GM06990 (cell line): Measurements from ENCODE around the gene HYAL1.

Experiments
- DNase-seq: peaks from one replicate; pipeline ENCODE4 v3.0.0-alpha.2; 2011; ENCODE audit not compliant: insufficient read length; ENCODE audit errors: extremely low read depth
- H3K27me3 ChIP-seq: replicated peaks from 2 replicates; pipeline ENCODE4 v1.6.0; 2011; ENCODE audit warnings: low read length; ENCODE audit not compliant: control insufficient read depth, insufficient read depth
- H3K36me3 ChIP-seq: 2 replicates; pipeline ENCODE4 v1.5.1; 2011; ENCODE audit warnings: low read length; ENCODE audit not compliant: control insufficient read depth, insufficient read depth
- H3K4me3 ChIP-seq: replicated peaks from 2 replicates; pipeline ENCODE4 v1.5.1; 2011; ENCODE audit warnings: low read depth, mild to moderate bottlenecking, control low read depth, low read length
- CTCF ChIP-seq: IDR thresholded peaks from 2 replicates; pipeline ENCODE4 v1.5.1; 2011; ENCODE audit warnings: low read length, control low read depth, mild to moderate bottlenecking, inconsistent platforms; ENCODE audit not compliant: insufficient read depth, poor library complexity, severe bottlenecking

Gene HYAL1

GRCh38 chr3:50255251-50255615, 48.1 kb downstream of the HYAL1 start:
- no peak overlapping the region for H3K4me3 ChIP-seq
- no peaks in the 10 kb centered on the region for H3K27me3 ChIP-seq
- no peak for TF ChIP-seq CTCF
- DNase-seq, result no peak
- peaks cover 54% of the 10 kb centered on the region for H3K36me3 ChIP-seq

- no peak for DNase-seq
- no peak for TF ChIP-seq CTCF
- peaks cover 57% of the 10 kb centered on the region for H3K36me3 ChIP-seq
These were observed 48.7 kb downstream of the HYAL1 start for GRCh38 chr3:50254577-50255250.

GRCh38 chr3:50251220-50251619, 52.2 kb downstream of the HYAL1 start:
- no peak for DNase-seq
- no peaks in the 10 kb centered on the region for H3K27me3 ChIP-seq
- TF ChIP-seq CTCF, result no peak
- peaks cover 48% of the 10 kb centered on the region for H3K36me3 ChIP-seq
- H3K4me3 ChIP-seq, result no peak overlapping the region

More at GRCh38 chr3:50254577-50255250, 48.7 kb downstream of the HYAL1 start:
- Histone ChIP-seq H3K4me3 (no peak overlapping the region), H3K27me3 (no peaks in the 10 kb centered on the region)

- peaks cover 46% of the 10 kb centered on the region for H3K36me3 ChIP-seq
These were observed 52.9 kb downstream of the HYAL1 start for GRCh38 chr3:50250514-50250913.

More at GRCh38 chr3:50250514-50250913, 52.9 kb downstream of the HYAL1 start:
- Histone ChIP-seq H3K4me3 (no peak overlapping the region), H3K27me3 (no peaks in the 10 kb centered on the region)
- TF ChIP-seq CTCF, result no peak
- no peak for DNase-seq
